Cardiac ventricle fibroblast (primary cell): Measurements from ENCODE around the gene NCOA6. TPM values are rescaled to one million over a fixed set of nuclear protein-coding genes. Genes with fewer than 3 reads are reported as not detected.

Experiments used
- total RNA-seq: library from RNA; depleted of rRNA; stranded (reverse); fragments of >200 nt; gene quantifications from 2 replicates; pipeline ENCODE4 v1.2.3, GENCODE V29; 2015

Gene NCOA6
- total RNA-seq = 13.0 and 15.9 TPM in 2 replicates

DNA sequence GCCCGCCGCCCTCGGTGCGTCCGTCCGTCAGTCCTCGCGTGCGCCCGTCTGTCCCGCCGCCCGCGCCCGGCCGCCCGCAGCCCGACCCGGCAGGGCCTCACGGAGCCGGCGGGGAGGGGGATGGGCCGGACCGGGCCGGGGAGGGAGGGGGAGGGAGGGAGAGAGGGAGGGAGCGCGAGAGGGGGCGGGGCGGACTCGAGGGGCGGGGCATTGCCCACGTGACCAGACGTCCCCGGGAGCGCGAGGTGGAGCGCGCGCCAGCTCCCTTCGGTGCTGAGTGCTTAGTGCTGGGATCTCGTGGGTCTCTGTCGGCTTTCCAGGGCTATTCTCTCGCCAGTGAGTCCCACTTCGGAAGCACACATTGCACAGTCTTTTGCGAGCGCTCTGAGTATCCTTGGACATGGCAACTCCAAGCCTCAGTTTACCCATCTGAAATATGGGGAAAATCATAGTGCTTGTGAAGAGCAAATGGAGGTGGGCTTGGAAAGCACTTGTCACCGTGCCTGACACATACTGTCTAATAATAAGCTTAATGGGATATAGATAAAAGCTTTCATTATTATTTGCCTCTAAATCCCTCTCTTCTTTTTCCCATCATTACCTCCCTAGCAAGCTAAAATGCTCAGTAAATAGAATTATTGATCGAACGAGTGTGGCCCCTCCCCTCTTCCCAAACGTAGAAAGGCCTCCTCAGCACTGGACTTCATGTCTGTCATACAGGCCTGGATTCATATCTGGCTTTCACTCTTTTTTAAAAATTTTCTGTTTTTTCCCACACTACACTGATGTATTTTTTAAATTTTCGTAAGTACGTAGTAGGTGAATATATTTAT lies at the start of gene NCOA6:
Gene NCOA6 (minus strand): TSS at position 122 of the 833 bp plus-strand sequence. CDS start 43,296 bp downstream, outside the sequence.

DNA sequence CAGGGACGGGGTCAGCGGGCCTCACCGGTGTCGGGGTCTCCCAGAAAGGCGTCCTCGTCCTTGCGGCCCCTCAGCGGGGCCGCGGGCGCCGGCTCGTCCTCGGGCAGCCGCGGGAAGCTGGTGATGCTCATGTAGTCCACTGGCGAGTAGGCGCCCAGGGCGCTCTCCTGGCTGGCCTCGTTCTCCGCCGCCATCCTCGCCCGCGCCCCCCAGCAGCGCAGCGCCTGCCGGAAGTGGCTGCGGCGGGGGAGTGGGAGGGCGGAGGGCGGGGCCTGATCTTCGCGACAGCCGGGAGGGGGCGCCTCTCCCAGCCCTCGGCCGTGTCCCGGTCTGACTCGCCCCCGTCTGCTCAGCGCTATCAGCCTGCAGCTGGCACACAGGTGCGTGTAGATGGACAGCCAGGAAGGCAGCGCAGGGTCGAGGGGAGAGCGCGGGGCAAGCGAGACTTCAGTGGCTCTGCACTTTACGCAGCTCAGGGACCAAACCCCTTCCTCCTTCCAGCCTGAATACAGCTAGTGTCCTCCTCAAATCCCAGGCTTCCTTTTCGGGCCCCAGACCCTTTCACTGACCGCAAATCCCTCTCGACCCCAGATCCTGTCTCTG lies 47.3 kb upstream of the NCOA6 start, which contains the start of gene GGT7:
Gene GGT7 (minus strand): TSS at position 235 of the 603 bp plus-strand sequence. CDS start 41 bp downstream, at position 194.

DNA sequence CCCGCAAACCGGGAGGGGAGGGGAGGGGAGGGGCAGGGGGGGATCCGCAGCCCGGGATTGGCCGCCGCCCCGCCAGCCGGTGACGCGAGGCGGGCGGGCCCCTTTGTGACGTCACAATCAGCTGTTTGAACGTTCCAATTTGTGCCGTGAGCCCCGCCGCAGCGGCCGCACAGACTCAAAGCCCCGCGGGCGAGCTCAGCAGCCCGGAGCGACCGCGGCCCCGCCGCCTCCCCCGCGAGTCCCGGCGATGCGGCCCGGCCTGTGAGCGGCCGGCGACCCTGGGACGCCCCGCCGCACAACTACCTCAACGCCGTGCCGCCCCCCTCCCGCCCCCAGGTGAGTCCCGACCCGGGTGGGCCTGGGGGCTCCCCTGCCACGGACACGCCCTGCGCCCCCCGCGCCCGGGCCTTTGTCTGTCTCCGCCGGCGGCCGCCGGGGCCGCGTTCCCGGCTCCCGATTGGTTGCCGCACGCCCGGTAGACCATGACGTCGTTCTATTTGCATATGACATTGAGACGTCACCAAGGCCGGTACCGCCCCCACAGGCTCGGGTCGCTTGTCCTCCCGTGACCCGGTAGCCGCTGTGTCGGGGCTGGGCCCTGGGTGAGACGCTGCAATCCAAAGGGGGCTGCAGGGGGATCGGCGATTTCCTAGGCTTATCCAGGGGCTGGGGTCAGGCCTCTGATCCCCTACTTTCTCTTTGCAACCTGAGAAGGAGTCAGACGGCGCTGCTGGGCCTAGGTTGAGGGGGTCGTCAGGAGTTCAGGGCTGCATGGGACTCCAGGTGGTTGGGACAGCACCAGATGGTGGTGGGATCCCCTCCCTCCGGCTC lies 121.1 kb downstream of the NCOA6 start, which contains the start of gene TP53INP2:
Gene TP53INP2 (plus strand): TSS at position 168 of the 831 bp plus-strand sequence. CDS start 4,396 bp downstream, outside the sequence.

DNA sequence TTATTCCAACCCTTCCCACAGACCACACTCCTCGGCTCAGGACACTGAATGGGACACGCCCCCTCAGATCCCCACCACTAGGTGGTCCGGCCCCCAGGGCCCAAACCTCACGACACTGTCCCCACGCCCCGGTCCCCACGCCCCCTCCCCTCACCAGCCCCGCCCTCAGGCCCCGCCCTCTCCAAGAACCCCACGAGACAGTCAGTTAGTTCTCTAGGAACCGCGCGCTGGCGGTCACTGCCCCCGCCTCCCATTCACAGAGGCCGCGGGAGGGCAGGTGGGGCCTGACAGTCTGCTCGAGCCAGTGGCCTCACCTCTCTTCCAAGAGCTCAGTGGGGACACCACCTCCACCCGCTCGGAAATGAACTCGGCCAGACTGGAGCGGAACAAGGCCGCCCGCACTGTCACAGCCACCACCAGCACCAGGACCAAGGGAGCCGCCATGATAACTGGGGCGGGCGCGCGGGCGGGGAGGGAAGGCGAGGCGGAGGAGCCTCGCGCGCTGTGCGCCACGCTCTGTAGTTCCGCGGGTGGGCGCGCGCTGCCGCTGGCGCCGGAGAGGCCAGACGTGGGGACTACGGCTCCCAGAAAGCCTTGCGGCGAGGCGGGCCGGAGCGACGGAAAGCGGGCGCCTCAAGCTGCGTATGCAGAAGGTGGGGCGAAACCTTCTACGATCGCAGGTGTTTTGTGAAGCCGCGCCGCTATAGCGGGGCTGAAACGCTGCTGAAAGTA lies 148.6 kb downstream of the NCOA6 start, which contains the start of gene PIGU:
Gene PIGU (minus strand): TSS at position 451 of the 732 bp plus-strand sequence. CDS start 7 bp downstream, at position 444.

Other genes with a start within 250 kb of the NCOA6 start
- 10.3 and 12.6 TPM in 2 replicates for gene PIGU, start 148.6 kb downstream of the NCOA6 start, total RNA-seq
- gene TP53INP2, start 121.3 kb downstream of the NCOA6 start, total RNA-seq = 7.2 and 7.8 TPM in 2 replicates
- gene GGT7, start 47.2 kb upstream of the NCOA6 start, total RNA-seq = 19.7 and 21.8 TPM in 2 replicates
- gene ACSS2, start 51.0 kb upstream of the NCOA6 start, total RNA-seq = 38.8 and 46.5 TPM in 2 replicates
- gene GSS, start 130.2 kb upstream of the NCOA6 start, total RNA-seq = 38.3 and 38.8 TPM in 2 replicates
- gene MYH7B, start 130.2 kb upstream of the NCOA6 start, total RNA-seq = not detected in 2 replicates